Thyroid gland (tissue), 4 donors: ENCODE data around the gene PKN1. TPM values are rescaled to one million over a fixed set of nuclear protein-coding genes. Genes with fewer than 3 reads are reported as not detected.
A peak's percentile ranks its signal among the peaks of the same experiment; 100 is the strongest.

Experiments
- DNase-seq, 2 donors: peaks; one replicate each; pipeline ENCODE4 v3.0.0-alpha.2; 2019
- H3K27ac ChIP-seq, 3 donors: fragments of 200-600 bp; sonication (generic); 1 replicate in 2 of 3; 2 replicates in 1 of 3; pipeline ENCODE4 v1.5.1; 2016 to 2019; ENCODE audit warnings: mild to moderate bottlenecking in 1 of 3, moderate library complexity in 1 of 3
- H3K27me3 ChIP-seq: fragments of 200-600 bp; sonication (generic); one replicate; pipeline ENCODE4 v1.5.1; 2019
- H3K36me3 ChIP-seq, 2 donors: fragments of 200-600 bp; sonication (generic); one replicate each; pipeline ENCODE4 v1.5.1; 2016 to 2019
- H3K4me1 ChIP-seq, 2 donors: fragments of 200-600 bp; sonication (generic); one replicate each; pipeline ENCODE4 v1.5.1; 2017 to 2019
- H3K4me3 ChIP-seq, 3 donors: fragments of 200-600 bp; sonication (generic); replicated peaks in 1 of 3; 1 replicate in 2 of 3; 2 replicates in 1 of 3; pipeline ENCODE4 v1.5.1; 2016; ENCODE audit warnings: mild to moderate bottlenecking in 1 of 3
- H3K9me3 ChIP-seq: fragments of 200-600 bp; sonication (generic); one replicate; pipeline ENCODE4 v1.5.1; 2017
- CTCF ChIP-seq, 6 experiments: fragments of 200-600 bp in 3 of 6; fragments of 450-650 bp in 3 of 6; sonication (generic) in 3 of 6; IDR thresholded peaks; one replicate each; pipeline ENCODE4 v1.5.1; 2016 to 2019; ENCODE audit warnings: antibody characterized with exemption in 6 of 6, mild to moderate bottlenecking in 2 of 6, inconsistent platforms in 1 of 6, moderate library complexity in 1 of 6
- POLR2A ChIP-seq, 2 donors: fragments of 450-650 bp; IDR thresholded peaks; one replicate each; pipeline ENCODE4 v1.6.1; 2017; ENCODE audit warnings: antibody characterized with exemption in 2 of 2, mild to moderate bottlenecking in 2 of 2, moderate library complexity in 1 of 2
- WGBS, 2 donors: methylation state at CpG; one replicate each; pipeline ENCODE4 v1.1.5; 2017; 5-methylcytosine and 5-hydroxymethylcytosine counted together
- intact Hi-C: fragments of 100-400 bp; cut with DNase I; formaldehyde crosslinking; loops from one replicate; pipeline ENCODE4 v1.15.1; 2023
- small RNA-seq: library from RNA; depleted of rRNA; stranded (forward); fragments of <200 nt; gene quantifications from one replicate; pipeline ENCODE3, GENCODE V24; 2016
- total RNA-seq, 4 donors: library from RNA; depleted of rRNA; stranded (reverse); fragments of >200 nt; gene quantifications; one replicate each; pipeline ENCODE4 v1.2.3, GENCODE V29; 2016

The PKN1 gene
- total RNA-seq, 4 donors from 2014 or later, result 66.5 to 79.8 (median 74.2) TPM

DNA sequence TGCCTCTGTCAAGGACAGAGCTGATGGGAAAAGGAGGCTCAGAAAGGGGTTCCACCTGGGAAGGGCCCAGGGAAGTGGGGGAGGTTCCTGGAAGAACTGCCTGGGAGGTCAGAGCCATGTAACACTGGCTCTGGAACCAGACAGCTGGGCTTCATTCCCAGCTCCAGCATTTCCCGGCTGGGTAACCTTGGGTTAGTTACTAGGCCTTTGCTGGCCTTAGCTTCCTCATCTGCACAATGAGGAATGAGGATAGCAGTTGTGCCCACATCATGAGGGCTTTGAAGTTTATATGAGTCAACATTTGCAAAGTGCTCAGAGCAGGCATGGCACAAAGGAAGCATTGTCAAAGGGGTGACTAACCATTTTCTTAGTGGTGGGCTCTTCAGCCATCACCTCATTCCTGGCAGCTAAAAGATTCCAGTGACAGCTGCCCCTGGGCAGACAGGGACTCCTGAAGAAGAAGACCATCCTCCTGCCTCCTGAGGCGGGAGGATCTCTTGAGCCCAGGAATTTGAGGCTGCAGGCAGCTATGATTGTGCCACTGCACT is 86.8 kb downstream of the PKN1 start:
- Histone ChIP-seq H3K9me3 (no peaks in the 10 kb centered on the region), H3K27me3 (no peaks in the 10 kb centered on the region), H3K36me3 (peaks cover 15 to 17% of the 10 kb centered on the region in 2 donors), H3K27ac (peak overlapping the region in 2 of 3 donors; percentile 91 to 100), H3K4me3 (no peak overlapping the region), H3K4me1 (peaks cover 19 to 32% of the 10 kb centered on the region in 2 donors)
- DNase-seq, result no peak
- TF ChIP-seq POLR2A (IDR thresholded peaks at IDR 0.05), result no peak
- TF ChIP-seq CTCF (IDR thresholded peaks at IDR 0.05), result no peak
- intact Hi-C loops, result no loop called here
- 52 to 73% methylated on average over 2 of the region's 2 CpGs for WGBS, 2 donors

- no peak for DNase-seq
- no peak overlapping the region for H3K4me3 ChIP-seq
- intact Hi-C loops, result no loop called here
- no peaks in the 10 kb centered on the region for H3K27me3 ChIP-seq
- WGBS, 2 donors, result 93 to 95% methylated on average over 4 of the region's 4 CpGs
- H3K36me3 ChIP-seq, result peaks cover 9 to 11% of the 10 kb centered on the region in 2 donors
- H3K9me3 ChIP-seq, result no peaks in the 10 kb centered on the region
- TF ChIP-seq POLR2A (IDR thresholded peaks at IDR 0.05) (no peak), CTCF (IDR thresholded peaks at IDR 0.05) (no peak)
- H3K4me1 ChIP-seq, result peaks cover 18 to 26% of the 10 kb centered on the region in 2 donors
- no peak overlapping the region for H3K27ac ChIP-seq
Observed at GRCh38 chr19:14520543-14520942, 87.4 kb downstream of the PKN1 start.

Small RNA genes lying within 50 kb of the gene (small RNA-seq; reads per million reads assigned to genes)
- not detected for gene SNRPGP15

Other genes starting within 250 kb of the PKN1 start
- 10 to 100 TPM; 18.5 to 56.3 (median 46.2) TPM for gene ADGRL1, start 227.1 kb upstream of the PKN1 start, total RNA-seq
- 10 to 100 TPM; 35.7 to 63.4 (median 37.8) TPM for gene ADGRE5, start 51.9 kb upstream of the PKN1 start, total RNA-seq
- gene DDX39A, start 14.0 kb upstream of the PKN1 start, total RNA-seq, result 10 to 100 TPM; 53.3 to 89.7 (median 59.7) TPM
- gene PTGER1, start 42.0 kb downstream of the PKN1 start, total RNA-seq, result 1 to 10 TPM in 1 of 4 donors, not detected in 3; 1.5 TPM
- 10 to 100 TPM; 34.7 to 93.7 (median 55.4) TPM for gene GIPC1, start 62.8 kb downstream of the PKN1 start, total RNA-seq
- 10 to 100 TPM; 49.1 to 61.1 (median 55.3) TPM for gene DNAJB1, start 85.1 kb downstream of the PKN1 start, total RNA-seq
- 100 to 1,000 TPM in 2 of 4 donors, 10 to 100 TPM in 2; 75.5 to 126 (median 99.0) TPM for gene TECR, start 96.3 kb downstream of the PKN1 start, total RNA-seq
- 100 to 1,000 TPM; 208 to 584 (median 422) TPM for gene NDUFB7, start 138.8 kb downstream of the PKN1 start, total RNA-seq
- not detected for gene CLEC17A, start 149.8 kb downstream of the PKN1 start, total RNA-seq
- under 1 TPM in 1 of 4 donors, not detected in 3; 0.24 TPM for gene ADGRE3, start 241.5 kb downstream of the PKN1 start, total RNA-seq